Stimulated activated CD4-positive, alpha-beta T cell treated with anti-CD3 and anti-CD28 coated beads, Interleukin-12 subunit alpha, Interleukin-12 subunit beta, amount 100 ng/mL, for 48 hours (primary cell): ENCODE measurements around the gene CTSW.

Source experiments
- DNase-seq, 3 donors: peaks; one replicate each; pipeline ENCODE4 v3.0.0-alpha.2; 2020; ENCODE audit warnings: low read depth in 2 of 3, low spot score in 1 of 3

Gene CTSW

GRCh38 chr11:65921876-65922275, 42.2 kb downstream of the CTSW start:
- no peak for DNase-seq

GRCh38 chr11:65922565-65922964, 42.9 kb downstream of the CTSW start:
- DNase-seq = no peak

- DNase-seq = no peak
These were observed 45.8 kb downstream of the CTSW start for GRCh38 chr11:65925397-65925796.

- DNase-seq = peak; percentile 52 to 67 (median 55)
These were observed 48.3 kb downstream of the CTSW start for GRCh38 chr11:65927904-65928397.

- DNase-seq = no peak
These were observed 49.0 kb downstream of the CTSW start for GRCh38 chr11:65928667-65929066.

- no peak for DNase-seq
These were observed 52.3 kb downstream of the CTSW start for GRCh38 chr11:65931773-65932557.

- peak in 1 of 3 donors; percentile 27 for DNase-seq
These were observed 52.9 kb downstream of the CTSW start for GRCh38 chr11:65932558-65932919.
